Natural killer cell (primary cell): ENCODE data around the gene AMMECR1L. TPM values are rescaled to one million over a fixed set of nuclear protein-coding genes. Genes with fewer than 3 reads are reported as not detected.
A peak's percentile ranks its signal among the peaks of the same experiment; 100 is the strongest.
"Not testable (repeated sequence)": the region's sequence is repeated elsewhere in the genome, so short reads cannot be mapped to it uniquely, and the experiment has no call there.

Experiments
- ATAC-seq, 3 donors: fragments of 150-1000 bp in 2 of 3; fragments of 200-7000 bp in 1 of 3; cut with Tn5 transposase; 1 replicate in 1 of 3; 2 replicates in 2 of 3; pipeline ENCODE4 v1.10.0; 2021; ENCODE audit warnings: mild to moderate bottlenecking in 2 of 3, moderate library complexity in 2 of 3
- DNase-seq, 2 donors: peaks; one replicate each; pipeline versions ENCODE4 v3.0.0 to v3.0.0-alpha.2; 2013 to 2021; ENCODE audit warnings: mixed read lengths in 1 of 2
- H3K27ac ChIP-seq: one replicate; pipeline ENCODE4 v1.5.1; 2013; ENCODE audit warnings: mild to moderate bottlenecking, low read length
- H3K27me3 ChIP-seq: one replicate; pipeline ENCODE4 v1.6.1; 2013; ENCODE audit warnings: low read length; ENCODE audit not compliant: control insufficient read depth, insufficient read depth
- H3K36me3 ChIP-seq: one replicate; pipeline ENCODE4 v1.6.1; 2013; ENCODE audit warnings: low read length; ENCODE audit not compliant: control insufficient read depth, insufficient read depth
- H3K4me1 ChIP-seq: one replicate; pipeline ENCODE4 v1.6.1; 2013; ENCODE audit warnings: low read length; ENCODE audit not compliant: control insufficient read depth, insufficient read depth
- H3K4me3 ChIP-seq: one replicate; pipeline ENCODE4 v1.5.1; 2013; ENCODE audit warnings: low read length
- H3K9me3 ChIP-seq: one replicate; pipeline ENCODE4 v1.6.1; 2013; ENCODE audit warnings: low read length; ENCODE audit not compliant: control insufficient read depth, insufficient read depth
- H3K27ac Mint-ChIP-seq, 2 donors: one replicate each; pipeline ENCODE4 v1.8.0; 2022; ENCODE audit warnings: mild to moderate bottlenecking in 2 of 2, mixed read lengths in 2 of 2, moderate library complexity in 1 of 2
- H3K27me3 Mint-ChIP-seq, 2 donors: one replicate each; pipeline ENCODE4 v1.8.0; 2022; ENCODE audit warnings: low read depth in 2 of 2, mixed read lengths in 2 of 2
- H3K36me3 Mint-ChIP-seq: one replicate; pipeline ENCODE4 v1.8.0; 2022; ENCODE audit warnings: mixed read lengths
- H3K4me1 Mint-ChIP-seq, 2 donors: one replicate each; pipeline ENCODE4 v1.8.0; 2022; ENCODE audit warnings: mixed read lengths in 2 of 2
- H3K4me3 Mint-ChIP-seq: one replicate; pipeline ENCODE4 v1.8.0; 2022; ENCODE audit warnings: mild to moderate bottlenecking, moderate library complexity, mixed read lengths
- H3K9me3 Mint-ChIP-seq, 2 donors: one replicate each; pipeline ENCODE4 v1.8.0; 2022; ENCODE audit warnings: mixed read lengths in 2 of 2
- WGBS: methylation state at CpG from one replicate; pipeline ENCODE4 v1.1.7; 2013; ENCODE audit warnings: missing lambda C conversion rate; ENCODE audit not compliant: insufficient coverage; 5-methylcytosine and 5-hydroxymethylcytosine counted together
- intact Hi-C: fragments of 100-400 bp; cut with micrococcal nuclease; formaldehyde crosslinking; loops from one replicate; pipeline ENCODE4 v1.14.2; 2022
- total RNA-seq, 4 donors: library from RNA; stranded (reverse); fragments of 120-200 nt in 1 of 4; gene quantifications; one replicate each; pipeline versions ENCODE4 v1.2.3 to v1.2.4, GENCODE V29; 2013 to 2022
- TF ChIP-seq, protein P1 (sequence below): fragments of 200-600 bp; IDR thresholded peaks from one replicate; pipeline ENCODE4 v1.8.0; 2022; ENCODE audit warnings: antibody characterized with exemption

The AMMECR1L gene
- total RNA-seq, 3 donors from 2014 or later (not counting 1 experiment from before 2014, with no cell fraction given), result 12.0 to 17.3 (median 13.6) TPM

GRCh38 chr2:127910415-127910814, 24.7 kb upstream of the AMMECR1L start:
- ATAC-seq, result peak in 1 of 3 donors; percentile 17
- Histone ChIP-seq H3K4me3 (no peak overlapping the region), H3K4me1 (no peaks in the 10 kb centered on the region), H3K36me3 (no peaks in the 10 kb centered on the region), H3K27me3 (no peaks in the 10 kb centered on the region), H3K27ac (no peak overlapping the region), H3K9me3 (no peaks in the 10 kb centered on the region)
- Mint-ChIP-seq H3K27ac (no peak overlapping the region), H3K4me1 (no peaks in the 10 kb centered on the region), H3K4me3 (no peak overlapping the region), H3K27me3 (peaks cover 0 to 8% of the 10 kb centered on the region in 2 donors), H3K36me3 (no peaks in the 10 kb centered on the region), H3K9me3 (no peaks in the 10 kb centered on the region)
- 100% methylated on average over 3 of the region's 3 CpGs for WGBS
- intact Hi-C loops, result no loop called here
- TF ChIP-seq, protein P1, sequence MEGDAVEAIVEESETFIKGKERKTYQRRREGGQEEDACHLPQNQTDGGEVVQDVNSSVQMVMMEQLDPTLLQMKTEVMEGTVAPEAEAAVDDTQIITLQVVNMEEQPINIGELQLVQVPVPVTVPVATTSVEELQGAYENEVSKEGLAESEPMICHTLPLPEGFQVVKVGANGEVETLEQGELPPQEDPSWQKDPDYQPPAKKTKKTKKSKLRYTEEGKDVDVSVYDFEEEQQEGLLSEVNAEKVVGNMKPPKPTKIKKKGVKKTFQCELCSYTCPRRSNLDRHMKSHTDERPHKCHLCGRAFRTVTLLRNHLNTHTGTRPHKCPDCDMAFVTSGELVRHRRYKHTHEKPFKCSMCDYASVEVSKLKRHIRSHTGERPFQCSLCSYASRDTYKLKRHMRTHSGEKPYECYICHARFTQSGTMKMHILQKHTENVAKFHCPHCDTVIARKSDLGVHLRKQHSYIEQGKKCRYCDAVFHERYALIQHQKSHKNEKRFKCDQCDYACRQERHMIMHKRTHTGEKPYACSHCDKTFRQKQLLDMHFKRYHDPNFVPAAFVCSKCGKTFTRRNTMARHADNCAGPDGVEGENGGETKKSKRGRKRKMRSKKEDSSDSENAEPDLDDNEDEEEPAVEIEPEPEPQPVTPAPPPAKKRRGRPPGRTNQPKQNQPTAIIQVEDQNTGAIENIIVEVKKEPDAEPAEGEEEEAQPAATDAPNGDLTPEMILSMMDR, result no peak
- DNase-seq, result no peak

GRCh38 chr2:127909019-127909418, 23.3 kb upstream of the AMMECR1L start:
- Mint-ChIP-seq H3K4me3 (no peak overlapping the region), H3K27me3 (peaks cover 0 to 8% of the 10 kb centered on the region in 2 donors), H3K9me3 (no peaks in the 10 kb centered on the region), H3K4me1 (no peaks in the 10 kb centered on the region), H3K27ac (no peak overlapping the region), H3K36me3 (no peaks in the 10 kb centered on the region)
- 80% methylated on average over 6 of the region's 6 CpGs for WGBS
- intact Hi-C loops, result no loop called here
- Histone ChIP-seq H3K4me1 (no peaks in the 10 kb centered on the region), H3K27ac (no peak overlapping the region), H3K27me3 (no peaks in the 10 kb centered on the region), H3K36me3 (no peaks in the 10 kb centered on the region), H3K4me3 (no peak overlapping the region), H3K9me3 (no peaks in the 10 kb centered on the region)
- DNase-seq (no peak), ATAC-seq (no peak)
- TF ChIP-seq, protein P1, result no peak

- H3K27me3 ChIP-seq, DNase-seq, H3K9me3 Mint-ChIP-seq, H3K4me1 ChIP-seq, H3K36me3 Mint-ChIP-seq, H3K27me3 Mint-ChIP-seq, H3K4me3 ChIP-seq, H3K9me3 ChIP-seq, intact Hi-C loops, H3K4me1 Mint-ChIP-seq, H3K27ac ChIP-seq, H3K4me3 Mint-ChIP-seq, H3K36me3 ChIP-seq, H3K27ac Mint-ChIP-seq, ATAC-seq: not testable (repeated sequence)
- 91% methylated on average over 8 of the region's 12 CpGs for WGBS
These were observed 22.1 kb upstream of the AMMECR1L start for GRCh38 chr2:127907733-127908400.

DNA sequence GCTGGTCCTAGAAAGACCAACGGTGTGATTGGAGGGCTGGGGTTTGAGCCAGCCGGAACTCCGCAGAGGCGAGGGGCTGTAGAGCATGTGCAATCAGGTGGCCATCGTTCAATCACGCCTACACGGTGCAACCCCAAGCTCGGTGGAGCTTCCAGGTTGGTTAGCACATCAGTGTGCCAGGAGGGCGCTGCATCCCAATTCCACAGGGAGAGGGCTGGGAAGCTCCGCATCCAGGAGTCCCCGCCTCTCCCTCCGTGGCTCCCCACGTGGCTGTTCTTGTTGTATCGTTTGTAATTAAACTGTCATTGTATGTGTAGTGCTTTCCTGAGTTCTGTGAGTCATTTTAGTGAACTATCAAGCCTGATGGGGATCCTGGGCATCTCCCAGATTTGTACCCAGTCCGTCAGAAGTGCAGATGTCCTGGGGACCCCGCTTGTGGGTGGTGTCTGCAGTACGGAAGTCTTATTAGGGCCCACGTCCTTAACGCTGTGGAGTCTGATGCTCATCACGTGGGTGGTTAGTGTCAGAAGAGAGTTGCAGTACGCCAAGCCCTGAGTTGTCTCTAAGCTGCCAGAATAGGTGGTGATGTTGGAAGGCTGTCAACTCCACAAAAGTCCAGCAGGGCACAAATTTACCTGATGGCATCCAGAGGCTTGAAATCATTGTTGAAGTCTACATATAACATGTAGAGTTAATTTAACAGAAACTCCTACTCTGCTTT, 20.6 kb upstream of the AMMECR1L start:
- Histone ChIP-seq H3K4me1 (no peaks in the 10 kb centered on the region), H3K27ac (no peak overlapping the region), H3K4me3 (no peak overlapping the region), H3K36me3 (no peaks in the 10 kb centered on the region), H3K9me3 (no peaks in the 10 kb centered on the region), H3K27me3 (no peaks in the 10 kb centered on the region)
- Mint-ChIP-seq H3K36me3 (no peaks in the 10 kb centered on the region), H3K4me3 (no peak overlapping the region), H3K27ac (no peak overlapping the region), H3K9me3 (no peaks in the 10 kb centered on the region), H3K4me1 (no peaks in the 10 kb centered on the region), H3K27me3 (peaks cover 0 to 8% of the 10 kb centered on the region in 2 donors)
- TF ChIP-seq, protein P1, result no peak
- ATAC-seq, result no peak
- 71% methylated on average over 21 of the region's 21 CpGs for WGBS
- no peak for DNase-seq
- intact Hi-C loops, result no loop called here
